A673 (cell line): Measurements from ENCODE around the gene CFHR1.

ENCODE experiments used
- EZH2 ChIP-seq: fragments of 200-600 bp; sonication (generic); IDR thresholded peaks from 2 replicates; pipeline ENCODE4 v1.6.1; 2017; ENCODE audit warnings: borderline replicate concordance, low read depth, mild to moderate bottlenecking, mixed read lengths, antibody characterized with exemption, low read length; ENCODE audit not compliant: poor library complexity, severe bottlenecking
- TF ChIP-seq, protein P1 (sequence below): fragments of 300-800, 200-600 bp; sonication (generic); conservative IDR thresholded peaks from 2 replicates; pipeline ENCODE4 v1.5.1; 2017; ENCODE audit warnings: low read depth, mild to moderate bottlenecking, antibody characterized with exemption, low read length, moderate library complexity, mixed read lengths

DNA sequence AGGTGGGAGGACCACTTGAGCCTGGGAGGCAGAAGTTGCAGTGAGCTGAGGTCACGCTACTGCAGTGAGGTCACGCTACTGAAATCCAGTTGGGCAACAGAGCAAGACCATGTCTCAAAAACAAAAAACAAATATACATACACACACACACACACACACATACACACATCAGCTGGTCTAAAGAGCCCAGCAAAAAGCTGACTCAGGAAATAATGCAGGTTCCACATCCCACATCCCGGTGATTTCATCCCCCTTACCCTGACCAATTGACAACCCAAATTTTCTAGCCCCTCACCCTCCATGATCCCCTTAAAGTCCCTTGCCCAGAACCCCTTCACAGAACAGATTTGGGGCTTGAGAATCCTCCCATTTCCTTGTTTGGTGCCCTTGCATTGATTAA is 56.4 kb downstream of the CFHR1 start:
- TF ChIP-seq, protein P1, sequence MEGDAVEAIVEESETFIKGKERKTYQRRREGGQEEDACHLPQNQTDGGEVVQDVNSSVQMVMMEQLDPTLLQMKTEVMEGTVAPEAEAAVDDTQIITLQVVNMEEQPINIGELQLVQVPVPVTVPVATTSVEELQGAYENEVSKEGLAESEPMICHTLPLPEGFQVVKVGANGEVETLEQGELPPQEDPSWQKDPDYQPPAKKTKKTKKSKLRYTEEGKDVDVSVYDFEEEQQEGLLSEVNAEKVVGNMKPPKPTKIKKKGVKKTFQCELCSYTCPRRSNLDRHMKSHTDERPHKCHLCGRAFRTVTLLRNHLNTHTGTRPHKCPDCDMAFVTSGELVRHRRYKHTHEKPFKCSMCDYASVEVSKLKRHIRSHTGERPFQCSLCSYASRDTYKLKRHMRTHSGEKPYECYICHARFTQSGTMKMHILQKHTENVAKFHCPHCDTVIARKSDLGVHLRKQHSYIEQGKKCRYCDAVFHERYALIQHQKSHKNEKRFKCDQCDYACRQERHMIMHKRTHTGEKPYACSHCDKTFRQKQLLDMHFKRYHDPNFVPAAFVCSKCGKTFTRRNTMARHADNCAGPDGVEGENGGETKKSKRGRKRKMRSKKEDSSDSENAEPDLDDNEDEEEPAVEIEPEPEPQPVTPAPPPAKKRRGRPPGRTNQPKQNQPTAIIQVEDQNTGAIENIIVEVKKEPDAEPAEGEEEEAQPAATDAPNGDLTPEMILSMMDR, result no peak
- TF ChIP-seq EZH2, result no peak
